ENCODE results near the gene C11orf68.
"Not testable (repeated sequence)": the region's sequence is repeated elsewhere in the genome, so short reads cannot be mapped to it uniquely, and the experiment has no call there.

Gene C11orf68

GRCh38 chr11:65918211-65919140 lies at the start of gene C11orf68:
Gene C11orf68 (minus strand): TSS chr11:65919062. CDS start chr11:65919031, 31 bp downstream.
- no peak for DNase-seq (ENCODE audit: low read depth)

DNA sequence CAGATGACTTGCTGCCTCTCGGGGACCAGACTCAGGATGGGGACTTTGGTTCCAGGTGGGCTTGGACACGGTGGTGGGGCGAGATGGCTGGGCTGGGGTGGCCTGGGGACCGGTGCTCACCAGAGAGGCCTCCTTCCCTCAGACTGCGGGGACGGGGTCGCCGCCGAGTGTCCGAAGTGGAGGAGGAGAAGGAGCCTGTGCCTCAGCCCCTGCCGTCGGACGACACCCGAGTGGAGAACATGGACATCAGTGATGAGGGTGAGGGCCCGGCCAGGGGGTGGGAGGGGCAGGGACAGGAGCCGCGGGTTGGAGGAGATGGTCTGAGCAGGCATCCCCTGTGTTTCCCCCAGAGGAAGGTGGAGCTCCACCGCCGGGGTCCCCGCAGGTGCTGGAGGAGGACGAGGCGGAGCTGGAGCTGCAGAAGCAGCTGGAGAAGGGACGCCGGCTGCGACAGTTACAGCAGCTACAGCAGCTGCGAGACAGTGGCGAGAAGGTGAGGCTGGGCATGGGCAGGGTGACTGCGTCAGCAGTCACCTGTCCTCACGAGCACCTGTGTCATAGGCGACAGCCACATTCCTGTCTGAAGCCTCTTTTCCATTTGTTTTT lies 48.6 kb upstream of the C11orf68 start:
- no peak for DNase-seq (ENCODE audit: low read depth)

GRCh38 chr11:65965986-65966762 lies 47.3 kb upstream of the C11orf68 start:
- DNase-seq (ENCODE audit: low read depth), result no peak

- no peak for DNase-seq (ENCODE audit: low read depth)
Measured at GRCh38 chr11:65964906-65965305, 46.0 kb upstream of the C11orf68 start.

GRCh38 chr11:65962141-65962564 lies 43.3 kb upstream of the C11orf68 start:
- no peak for DNase-seq (ENCODE audit: low read depth)

DNA sequence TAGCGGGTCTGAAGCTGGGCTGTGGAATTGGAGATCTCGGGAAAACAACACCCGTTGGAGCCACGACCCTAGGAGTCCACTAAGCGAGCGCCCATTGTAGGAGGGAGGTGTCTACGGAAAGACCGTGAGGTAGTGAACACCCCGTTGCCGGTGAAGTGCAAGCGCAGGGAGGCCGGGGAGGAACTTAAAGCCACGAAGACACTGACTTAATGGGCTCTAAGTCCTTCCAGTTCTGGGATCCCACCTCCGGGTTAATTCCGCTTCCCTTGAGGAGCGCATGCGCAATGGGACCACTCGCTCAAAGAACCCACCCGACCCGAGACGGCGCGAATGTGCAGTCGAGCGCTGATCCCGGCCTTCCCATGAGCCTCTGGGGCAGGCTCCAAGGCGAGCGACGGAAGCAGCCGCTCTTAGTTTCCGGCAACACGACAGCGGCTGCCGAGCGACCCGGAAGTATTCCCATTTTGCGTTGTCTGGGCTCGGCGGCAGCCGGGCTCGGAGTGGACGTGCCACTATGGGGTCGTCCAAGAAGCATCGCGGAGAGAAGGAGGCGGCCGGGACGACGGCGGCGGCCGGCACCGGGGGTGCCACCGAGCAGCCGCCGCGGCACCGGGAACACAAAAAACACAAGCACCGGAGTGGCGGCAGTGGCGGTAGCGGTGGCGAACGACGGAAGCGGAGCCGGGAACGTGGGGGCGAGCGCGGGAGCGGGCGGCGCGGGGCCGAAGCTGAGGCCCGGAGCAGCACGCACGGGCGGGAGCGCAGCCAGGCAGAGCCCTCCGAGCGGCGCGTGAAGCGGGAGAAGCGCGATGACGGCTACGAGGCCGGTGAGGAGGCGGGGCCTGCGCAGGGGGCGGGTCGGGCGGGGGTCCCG lies 42.6 kb upstream of the C11orf68 start, which contains the start of gene SART1:
Gene SART1, plus strand, starts transcription at position 468 of the 874 bp plus-strand sequence. Its CDS starts 47 bp downstream, at position 515.
- DNase-seq (ENCODE audit: low read depth), result peak; percentile 93

GRCh38 chr11:65960824-65961266 lies 42.0 kb upstream of the C11orf68 start:
- DNase-seq (ENCODE audit: low read depth), result no peak

- DNase-seq (ENCODE audit: low read depth), result no peak
Measured at GRCh38 chr11:65958774-65959420, 40.0 kb upstream of the C11orf68 start.

DNA sequence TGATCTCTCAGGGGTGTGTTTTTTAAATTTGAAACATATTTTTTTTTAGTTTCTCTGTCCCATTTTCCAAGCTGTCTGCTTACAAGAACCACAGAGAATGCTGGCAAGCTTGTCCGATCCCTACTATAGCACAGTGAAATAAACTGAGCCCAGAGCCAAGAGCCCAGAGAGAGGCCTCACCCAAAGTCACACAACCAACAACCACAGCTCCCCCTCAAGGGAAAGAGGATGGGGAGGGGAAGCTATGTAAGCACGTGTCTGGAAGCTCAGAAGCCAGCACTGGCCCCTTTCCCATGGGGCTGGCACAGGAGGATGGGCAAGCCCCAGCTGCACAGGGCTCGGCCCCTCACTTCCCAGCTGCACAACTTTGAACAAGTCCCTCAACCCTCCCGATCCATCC lies 39.4 kb upstream of the C11orf68 start:
- no peak for DNase-seq (ENCODE audit: low read depth)

DNA sequence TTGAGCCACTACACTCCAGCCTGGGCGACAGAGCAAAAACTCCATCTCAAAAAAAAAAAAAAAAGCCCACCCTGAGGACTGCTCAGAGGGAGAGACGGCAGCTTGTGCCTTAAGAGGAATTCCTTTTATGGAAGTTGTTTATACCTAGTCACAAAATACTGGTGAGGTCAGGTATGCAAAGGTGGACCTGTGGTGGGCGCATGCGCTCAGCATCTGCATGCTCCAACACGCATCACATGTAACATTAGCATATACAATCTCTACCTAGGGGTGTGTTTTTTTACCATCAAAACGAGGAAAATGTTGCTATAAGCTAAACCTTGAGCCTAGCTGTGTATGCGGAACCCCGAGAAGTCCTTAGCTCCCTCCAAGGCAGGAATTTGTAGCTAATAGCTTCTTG lies 35.9 kb upstream of the C11orf68 start:
- no peak for DNase-seq (ENCODE audit: low read depth)

- no peak for DNase-seq (ENCODE audit: low read depth)
Measured at GRCh38 chr11:65953471-65953870, 34.6 kb upstream of the C11orf68 start.

GRCh38 chr11:65952052-65952521 lies 33.2 kb upstream of the C11orf68 start:
- DNase-seq (ENCODE audit: low read depth), result no peak

GRCh38 chr11:65951641-65952040 lies 32.8 kb upstream of the C11orf68 start:
- DNase-seq (ENCODE audit: low read depth), result not testable (repeated sequence)

DNA sequence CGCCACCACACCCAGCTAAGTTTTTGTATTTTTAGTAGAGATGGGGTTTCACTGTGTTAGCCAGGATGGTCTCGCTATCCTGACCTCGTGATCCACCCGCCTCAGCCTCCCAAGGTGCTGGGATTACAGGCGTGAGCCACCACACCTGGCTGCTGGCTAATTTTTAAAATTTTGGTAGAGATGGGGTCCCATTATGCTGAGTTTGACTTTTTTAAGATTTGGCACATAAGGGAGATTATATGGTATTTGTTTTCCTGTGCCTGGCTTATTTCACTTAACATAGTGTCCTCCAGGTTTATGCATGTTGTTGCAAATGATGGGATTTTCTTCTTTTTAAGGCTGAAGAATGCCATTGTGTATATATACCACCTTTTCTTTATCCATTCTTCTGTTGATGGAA lies 31.8 kb upstream of the C11orf68 start:
- not testable (repeated sequence) for DNase-seq (ENCODE audit: low read depth)

DNA sequence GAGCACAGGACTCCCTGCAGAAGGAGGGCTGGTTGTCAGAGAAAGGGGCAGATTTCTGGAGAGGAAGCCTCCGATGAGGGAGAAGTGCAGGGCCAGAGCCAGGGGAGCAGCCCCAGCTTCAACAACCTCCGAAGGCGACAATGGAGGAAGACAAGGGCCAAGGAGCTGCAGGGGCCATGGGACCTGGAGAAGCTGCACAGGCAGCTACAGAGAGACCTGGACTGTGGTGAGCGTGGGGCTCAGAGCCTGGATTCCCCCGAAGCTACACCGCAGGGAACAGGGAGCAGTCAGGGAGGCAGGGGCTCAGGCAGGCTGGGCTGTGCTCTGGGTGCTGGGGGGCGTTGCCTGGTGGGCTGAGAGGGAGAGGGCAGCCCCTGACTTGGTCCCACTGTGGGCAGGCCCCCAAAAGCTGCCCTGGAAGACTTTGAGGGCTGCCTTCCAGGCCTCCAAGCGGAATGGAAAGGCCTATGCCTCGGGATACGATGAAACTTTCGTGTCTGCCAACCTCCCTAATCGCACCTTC lies 28.8 kb upstream of the C11orf68 start:
- no peak for DNase-seq (ENCODE audit: low read depth)

DNA sequence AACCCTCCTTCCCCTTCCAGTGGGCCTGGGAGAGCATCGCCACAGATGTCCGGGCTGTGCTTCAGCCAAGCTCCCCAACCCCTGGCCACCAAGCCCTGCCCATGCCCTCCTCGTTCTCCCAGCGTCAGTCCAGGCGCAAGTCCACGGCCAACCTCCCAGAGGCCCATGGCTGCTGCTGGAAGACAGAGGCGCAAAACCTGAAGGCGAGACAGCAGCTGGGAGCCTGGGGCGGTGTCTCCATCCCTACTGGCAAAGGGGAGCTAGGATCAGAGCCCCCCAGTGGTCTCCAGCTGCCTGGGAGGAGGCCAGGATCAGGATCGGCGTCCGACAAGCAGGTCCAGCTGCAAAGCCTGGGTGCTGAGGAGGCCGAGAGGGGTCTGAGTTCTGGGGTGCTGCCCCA lies 28.3 kb upstream of the C11orf68 start:
- DNase-seq (ENCODE audit: low read depth), result no peak

DNA sequence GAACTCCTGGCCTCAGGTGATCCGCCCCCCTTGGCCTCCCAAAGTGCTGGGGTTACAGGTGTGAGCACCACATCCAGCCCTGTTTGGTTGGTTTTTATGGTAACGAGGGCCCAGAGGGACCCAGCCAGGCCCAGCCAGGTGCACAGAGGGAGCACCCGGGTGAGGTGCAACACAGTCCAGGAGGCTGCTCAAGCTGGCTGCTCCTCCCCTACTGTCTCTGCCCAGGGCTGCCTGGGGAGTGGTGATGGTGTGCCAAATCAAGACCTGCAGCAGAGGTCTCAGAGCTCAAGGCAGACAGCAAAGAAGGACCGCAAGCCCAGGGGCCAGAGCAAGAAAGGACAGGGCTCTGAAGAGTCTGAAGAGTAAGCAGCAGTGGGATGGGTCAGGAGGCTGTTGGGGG lies 27.8 kb upstream of the C11orf68 start:
- no peak for DNase-seq (ENCODE audit: low read depth)

- no peak for DNase-seq (ENCODE audit: low read depth)
Measured at GRCh38 chr11:65945941-65946558, 27.2 kb upstream of the C11orf68 start.

GRCh38 chr11:65945430-65945911 lies 26.6 kb upstream of the C11orf68 start, which contains the start of gene TSGA10IP:
Gene TSGA10IP (plus strand): TSS chr11:65945480. CDS start chr11:65945676, 196 bp downstream.
- no peak for DNase-seq (ENCODE audit: low read depth)

GRCh38 chr11:65944767-65945166 lies 25.9 kb upstream of the C11orf68 start:
- DNase-seq (ENCODE audit: low read depth), result no peak
